Left lobe of liver (tissue), 2 donors: ENCODE results near the gene PDE10A. TPM values are rescaled to one million over a fixed set of nuclear protein-coding genes. Genes with fewer than 3 reads are reported as not detected.
"Not testable (repeated sequence)": the region's sequence is repeated elsewhere in the genome, so short reads cannot be mapped to it uniquely, and the experiment has no call there.

Experiments used
- ATAC-seq: fragments of 200-7000 bp; cut with Tn5 transposase; one replicate; pipeline ENCODE4 v1.9.1; 2020; ENCODE audit warnings: mild to moderate bottlenecking, moderate library complexity
- DNase-seq: peaks from one replicate; pipeline ENCODE4 v3.0.0-alpha.2; 2020; ENCODE audit warnings: low spot score
- total RNA-seq: library from RNA; stranded (reverse); gene quantifications from one replicate; pipeline ENCODE4 v1.2.1, GENCODE V29; 2021
- donor health status: DM: no; HTN: no; CAD: no; lungs with moderate emphysema.
- donor health status: DM: no; HTN: yes; CAD: no.

PDE10A gene
- total RNA-seq, 1 donor from 2014 or later, result 0.45 TPM

GRCh38 chr6:165594584-165595333 is 68.3 kb downstream of the PDE10A start:
- no peak for ATAC-seq
- DNase-seq, result no peak

DNA sequence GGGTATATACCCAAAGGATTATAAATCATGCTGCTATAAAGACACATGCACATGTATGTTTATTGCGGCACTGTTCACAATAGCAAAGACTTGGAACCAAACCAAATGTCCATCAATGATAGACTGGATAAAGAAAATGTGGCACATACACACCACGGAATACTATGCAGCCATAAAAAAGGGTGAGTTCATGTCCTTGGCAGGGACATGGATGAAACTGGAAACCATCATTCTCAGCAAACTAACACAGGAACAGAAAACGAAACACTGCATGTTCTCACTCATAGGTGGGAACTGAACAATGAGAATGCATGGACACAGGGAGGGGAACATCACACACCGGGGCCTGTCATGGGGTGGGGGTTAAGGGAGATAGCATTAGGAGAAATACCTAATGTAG is 70.1 kb downstream of the PDE10A start:
- ATAC-seq, DNase-seq: not testable (repeated sequence)

DNA sequence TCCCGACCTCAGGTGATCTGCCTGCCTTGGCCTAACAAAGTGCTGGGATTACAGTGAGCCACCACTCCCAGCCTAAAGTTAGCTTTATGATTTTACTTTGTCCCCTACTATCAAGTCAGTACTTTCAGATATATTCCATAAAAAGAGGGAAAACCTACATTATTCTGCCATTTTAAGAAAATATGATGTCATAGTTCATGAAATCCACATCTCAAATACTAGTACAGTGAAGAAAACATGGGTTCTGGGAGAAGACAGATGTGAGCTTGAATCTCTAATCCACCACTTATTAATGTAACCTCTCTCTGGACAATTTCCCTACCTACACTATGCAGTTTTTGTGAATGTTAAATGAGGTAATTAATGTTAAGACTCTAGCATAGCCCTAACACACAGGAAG is 74.5 kb downstream of the PDE10A start:
- DNase-seq, result no peak
- no peak for ATAC-seq

DNA sequence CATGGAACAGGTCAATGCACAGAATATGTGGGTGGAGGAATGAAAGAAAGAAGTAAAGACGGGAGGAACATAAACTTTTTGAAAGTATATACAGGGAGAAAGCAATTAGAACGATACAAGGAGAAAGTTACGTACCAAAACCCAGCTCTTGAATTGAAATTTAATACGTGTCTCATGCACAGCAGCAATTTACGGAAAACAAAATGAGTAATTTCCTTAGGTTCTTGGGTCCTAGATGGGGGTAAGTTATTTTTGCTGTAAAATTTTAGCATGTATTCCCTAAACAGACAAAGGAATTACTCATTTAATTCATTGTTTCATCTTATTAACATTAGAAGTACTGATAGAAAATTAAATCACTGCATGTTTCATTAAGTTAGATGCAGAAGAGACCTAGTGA is 75.8 kb downstream of the PDE10A start:
- DNase-seq, result no peak

DNA sequence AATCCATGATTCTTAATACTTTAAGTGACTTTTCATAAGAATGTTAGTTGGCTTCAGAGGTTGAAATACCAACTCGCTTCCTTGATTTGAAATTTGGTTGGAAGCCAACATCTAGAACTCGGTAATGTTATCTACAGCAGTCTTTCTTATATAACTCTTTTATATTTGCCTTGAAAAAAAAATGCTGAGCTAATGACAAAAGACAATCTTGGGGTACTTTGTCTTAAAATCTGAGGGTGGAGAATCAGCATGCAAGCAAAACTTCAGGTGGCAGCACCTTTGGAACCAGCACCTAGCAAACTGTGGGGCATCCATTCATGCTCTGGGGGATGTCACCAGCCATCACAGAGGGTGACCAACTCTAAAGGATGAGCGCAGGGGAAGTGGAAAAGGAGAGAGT is 76.3 kb downstream of the PDE10A start:
- ATAC-seq (no peak), DNase-seq (no peak)

More for the DNA sequence above, 75.8 kb downstream of the PDE10A start:
- ATAC-seq, result no peak

DNA sequence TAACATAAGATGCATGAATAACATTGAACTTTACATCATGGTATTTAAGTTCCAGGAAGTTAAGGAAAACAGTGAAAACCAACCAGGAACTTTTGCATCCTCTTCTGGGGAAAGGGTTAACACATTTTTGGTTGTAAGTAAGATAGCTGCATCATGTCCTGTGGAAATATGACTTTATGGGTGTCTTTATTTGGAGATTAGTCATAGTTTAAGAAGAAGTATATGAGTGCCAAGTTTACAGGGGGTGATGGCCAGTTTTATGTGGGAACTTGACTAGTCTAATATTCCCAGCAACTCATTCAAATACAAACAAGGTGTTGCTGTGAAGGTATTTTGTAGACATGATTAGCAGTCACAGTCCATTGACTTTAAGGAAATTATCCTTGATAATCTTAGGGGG is 78.0 kb downstream of the PDE10A start:
- no peak for ATAC-seq
- DNase-seq, result no peak

GRCh38 chr6:165584541-165584940 is 78.5 kb downstream of the PDE10A start:
- DNase-seq (no peak), ATAC-seq (no peak)

DNA sequence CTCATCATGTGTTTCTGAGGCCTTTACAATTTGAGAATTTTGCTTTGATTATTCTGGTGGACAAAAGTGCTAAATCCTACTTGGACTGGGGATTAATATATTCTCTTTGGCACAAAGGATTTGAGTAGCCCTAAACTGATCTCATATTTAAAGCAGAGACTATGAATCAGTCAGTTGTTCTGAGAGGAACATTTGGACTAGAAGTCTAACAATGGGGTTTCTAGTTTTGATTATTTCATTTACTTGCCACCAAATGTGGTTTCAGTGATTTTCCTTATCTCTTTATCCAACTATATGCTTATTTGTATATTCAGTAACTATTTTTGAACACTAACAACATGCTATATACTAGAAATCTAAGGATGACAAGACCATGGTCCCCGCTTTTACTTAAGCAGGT is 81.4 kb downstream of the PDE10A start:
- ATAC-seq, result no peak
- DNase-seq, result no peak

GRCh38 chr6:165580136-165580535 is 82.9 kb downstream of the PDE10A start:
- no peak for ATAC-seq

GRCh38 chr6:165579151-165579550 is 83.9 kb downstream of the PDE10A start:
- ATAC-seq, result no peak
- no peak for DNase-seq

More at GRCh38 chr6:165580136-165580535, 82.9 kb downstream of the PDE10A start:
- DNase-seq, result no peak

- ATAC-seq, result no peak
- no peak for DNase-seq
Measured at GRCh38 chr6:165577556-165577955, 85.5 kb downstream of the PDE10A start.

DNA sequence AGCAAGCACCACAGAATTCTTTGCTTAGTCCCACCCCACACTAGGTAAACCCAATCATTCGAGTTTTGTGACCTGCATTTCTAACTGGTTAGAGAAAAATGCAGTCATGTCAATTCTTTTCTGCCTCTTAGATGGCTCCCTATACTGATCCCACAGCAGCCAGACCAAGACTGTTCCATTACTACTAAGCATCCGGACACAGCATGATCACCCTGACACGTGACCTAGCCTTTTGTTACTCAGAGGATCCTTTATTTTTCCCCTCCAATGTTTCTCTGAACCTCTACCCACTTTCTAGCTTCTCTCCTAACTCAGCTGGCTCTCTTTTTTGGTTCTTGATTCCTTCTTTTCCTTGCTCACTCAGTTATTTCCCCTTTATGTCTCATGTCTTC is 87.9 kb downstream of the PDE10A start:
- DNase-seq (no peak), ATAC-seq (no peak)

DNA sequence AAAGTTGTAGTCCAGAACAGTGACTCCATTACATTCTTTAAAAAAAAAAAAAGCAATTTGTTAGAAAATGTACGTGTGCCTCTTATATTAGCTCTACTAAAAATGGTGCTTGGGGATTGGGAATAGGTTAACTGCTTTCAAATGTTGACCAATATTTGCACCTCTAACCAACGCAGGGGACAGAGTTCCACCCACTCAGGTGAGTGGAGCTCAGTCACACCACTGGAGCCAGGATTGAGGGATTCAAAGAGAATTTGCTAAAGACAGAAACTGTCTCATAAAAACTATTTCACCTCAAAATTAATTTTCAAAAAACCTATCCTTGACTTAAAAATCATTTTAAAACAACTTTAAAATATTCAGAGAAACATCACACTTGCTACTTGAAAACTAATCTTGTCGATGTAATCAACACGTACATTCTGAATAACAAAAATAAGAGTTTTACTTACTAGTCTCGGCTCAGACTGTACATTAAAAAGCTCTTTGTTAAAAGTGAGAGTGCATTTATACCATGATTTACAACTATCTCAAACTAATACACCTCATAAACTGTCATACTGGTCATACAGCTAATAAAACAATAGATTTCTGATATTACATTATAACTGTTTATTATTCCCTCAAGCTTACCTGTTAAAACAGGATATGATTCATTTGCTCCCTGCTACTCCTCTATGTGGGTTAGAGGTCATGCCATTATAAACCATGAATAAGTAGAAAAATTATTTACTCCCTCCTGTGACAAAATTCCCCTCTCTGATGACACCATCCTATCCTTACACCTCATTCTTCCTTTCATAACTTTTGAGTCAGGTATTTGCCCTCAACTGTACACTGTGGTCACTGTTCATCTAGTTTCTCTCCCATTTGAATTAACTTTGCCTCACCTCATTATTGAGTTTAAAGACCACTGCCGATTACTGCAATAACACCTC is 88.6 kb downstream of the PDE10A start:
- DNase-seq (no peak), ATAC-seq (no peak)

DNA sequence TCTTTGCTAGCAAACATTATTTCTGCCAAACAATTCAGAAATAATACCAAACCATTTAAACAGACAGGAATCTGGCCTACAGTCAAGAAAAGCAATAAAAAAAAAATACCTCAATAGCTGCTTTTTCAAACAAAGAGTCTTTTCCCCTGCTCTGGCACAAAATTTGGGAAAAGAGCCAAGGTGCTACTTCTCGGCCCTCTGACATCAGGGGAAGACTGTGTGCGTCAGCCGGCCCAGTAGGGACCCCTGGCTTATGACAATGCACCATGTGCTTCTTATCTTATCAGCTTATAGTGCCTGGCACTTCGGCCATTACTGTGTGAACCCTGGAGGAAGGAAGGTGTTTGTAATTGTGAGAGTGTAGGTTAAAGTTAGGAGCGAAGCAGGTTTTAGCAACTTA is 89.4 kb downstream of the PDE10A start:
- no peak for DNase-seq

DNA sequence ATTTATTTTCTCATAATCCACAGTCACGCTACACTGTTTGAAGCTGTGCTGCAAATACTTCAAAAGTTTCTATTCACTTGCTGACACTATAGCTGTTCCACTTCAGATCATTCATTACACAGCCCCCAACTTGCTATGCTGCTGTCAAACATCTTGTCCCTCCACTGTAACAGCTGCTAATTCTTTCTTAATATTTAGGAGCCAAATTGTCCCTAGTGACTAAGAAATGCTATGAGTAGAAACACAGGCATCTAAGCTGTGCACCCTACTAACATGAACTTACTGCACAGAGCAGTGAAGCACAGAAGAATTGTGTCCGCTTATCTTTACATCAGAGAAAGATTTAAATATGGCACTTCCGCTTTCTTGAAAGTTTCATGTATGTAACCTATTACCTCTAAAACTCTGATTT is 91.3 kb downstream of the PDE10A start:
- DNase-seq, result no peak
- no peak for ATAC-seq

More for the DNA sequence above, 89.4 kb downstream of the PDE10A start:
- peak; percentile 55 for ATAC-seq

- DNase-seq, result no peak
- ATAC-seq, result no peak
Measured at GRCh38 chr6:165571068-165571682, 91.9 kb downstream of the PDE10A start.

DNA sequence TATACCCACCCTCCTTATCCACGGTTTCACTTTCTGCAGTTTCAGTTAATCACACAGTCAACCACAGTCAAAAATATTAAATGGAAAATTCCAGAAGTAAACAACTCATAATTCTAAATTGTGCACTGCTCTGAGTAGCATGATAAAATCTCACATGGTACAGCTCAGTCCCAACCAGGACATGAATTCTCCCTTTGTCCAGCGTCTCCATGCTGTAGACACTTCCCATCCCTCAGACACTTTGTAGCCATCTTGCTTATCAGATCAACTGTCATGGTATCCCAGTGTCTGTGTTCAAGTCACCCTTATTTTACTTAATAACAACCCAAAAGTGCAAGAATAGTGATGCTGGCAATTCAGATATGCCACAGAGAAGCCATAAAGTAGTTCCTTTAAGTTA is 94.7 kb downstream of the PDE10A start:
- no peak for DNase-seq
- ATAC-seq, result no peak

GRCh38 chr6:165566088-165566828 is 96.8 kb downstream of the PDE10A start:
- no peak for DNase-seq
- no peak for ATAC-seq

DNA sequence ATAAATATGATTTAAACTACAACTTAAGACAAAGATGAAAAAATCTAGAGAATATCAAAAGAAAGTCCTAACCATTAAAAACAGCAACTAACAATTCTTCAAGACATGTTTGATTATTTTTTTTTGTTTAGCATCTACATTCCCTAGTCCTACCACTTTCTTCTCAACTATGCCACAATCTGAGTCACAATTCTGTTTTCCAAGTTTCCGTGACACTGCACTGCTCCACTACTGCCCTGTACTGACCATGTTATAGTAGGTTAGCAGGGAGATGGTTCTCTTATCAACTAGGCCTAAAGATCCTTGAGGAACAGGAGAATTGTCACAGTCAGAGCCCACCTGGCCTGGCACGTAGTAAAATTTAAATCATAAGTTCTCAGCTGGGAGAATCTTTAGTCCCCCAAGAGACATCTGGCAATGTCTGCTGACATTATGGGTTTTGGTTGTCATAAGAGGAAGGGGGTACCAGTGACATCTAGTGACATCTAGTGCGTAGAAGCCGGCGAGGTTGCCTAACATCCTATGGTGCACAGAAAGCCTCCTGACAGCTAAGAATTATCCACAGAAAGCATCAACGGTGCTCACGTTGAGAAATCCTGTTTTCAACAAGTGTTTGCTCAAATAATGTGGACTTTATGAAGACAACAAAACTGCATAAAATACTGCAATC is 100.5 kb downstream of the PDE10A start:
- no peak for ATAC-seq

DNA sequence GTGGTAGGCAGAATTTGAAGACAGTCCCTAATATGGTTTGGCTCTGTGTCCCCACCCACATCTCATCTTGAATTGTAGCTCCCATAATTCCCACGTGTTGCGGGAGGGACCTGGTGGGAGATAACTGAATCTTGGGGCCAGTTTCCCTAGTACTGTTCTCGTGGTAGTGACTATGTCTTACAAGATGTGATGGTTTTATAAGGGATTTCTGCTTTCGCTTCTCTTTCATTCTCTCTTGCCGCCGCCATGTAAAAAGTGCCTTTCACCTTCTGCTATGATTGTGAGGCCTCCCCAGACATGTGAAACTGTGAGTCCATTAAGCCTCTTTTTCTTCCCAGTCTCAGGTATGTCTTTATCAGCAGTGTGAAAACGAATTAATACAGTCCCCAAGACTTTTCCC is 103.4 kb downstream of the PDE10A start:
- ATAC-seq, result no peak

More for the DNA sequence above, 100.5 kb downstream of the PDE10A start:
- no peak for DNase-seq

More for the DNA sequence above, 103.4 kb downstream of the PDE10A start:
- no peak for DNase-seq
